Calu3 (cell line): ENCODE measurements around the gene SNX6. TPM values are rescaled to one million over a fixed set of nuclear protein-coding genes. Genes with fewer than 3 reads are reported as not detected.

ENCODE experiments used
- total RNA-seq: library from RNA; stranded (reverse); gene quantifications from 2 replicates; pipeline ENCODE4 v1.2.3, GENCODE V29; 2022

The SNX6 gene
- total RNA-seq, 1 experiment from 2014 or later: 59.2 TPM

Other genes with a start within 250 kb of the SNX6 start
- 22.0 and 22.4 TPM in 2 replicates for gene SPTSSA, start 167.9 kb downstream of the SNX6 start, total RNA-seq
- gene EAPP, start 90.4 kb downstream of the SNX6 start, total RNA-seq: 24.5 and 27.9 TPM in 2 replicates
- gene CFL2, start 84.4 kb upstream of the SNX6 start, total RNA-seq: 18.6 and 24.4 TPM in 2 replicates
- gene BAZ1A, start 245.2 kb upstream of the SNX6 start, total RNA-seq: 35.7 and 38.1 TPM in 2 replicates